NB4 (cell line): ENCODE measurements around the gene MCF2L.

Experiments
- DNase-seq: peaks from one replicate; pipeline ENCODE4 v3.0.0; 2010; ENCODE audit warnings: low read depth
- H3K4me3 ChIP-seq: one replicate; pipeline ENCODE4 v1.5.1; 2011; ENCODE audit warnings: mild to moderate bottlenecking, low read depth, low read length, moderate library complexity
- MYC ChIP-seq: IDR thresholded peaks from 2 replicates; pipeline ENCODE4 v1.6.1; 2011; ENCODE audit warnings: low read depth, low read length
- POLR2A ChIP-seq: IDR thresholded peaks from 2 replicates; pipeline ENCODE4 v1.6.1; 2011; ENCODE audit warnings: mild to moderate bottlenecking; ENCODE audit not compliant: insufficient read length; ENCODE audit errors: extremely low read depth
- TF ChIP-seq, protein P1 (sequence below): IDR thresholded peaks from 2 replicates; pipeline ENCODE4 v1.6.1; 2011; ENCODE audit warnings: low read depth, low read length
- TF ChIP-seq, protein P2 (sequence below): IDR thresholded peaks from one replicate; pipeline ENCODE4 v1.5.1; 2012; ENCODE audit warnings: low read depth, low read length

The MCF2L gene

DNA sequence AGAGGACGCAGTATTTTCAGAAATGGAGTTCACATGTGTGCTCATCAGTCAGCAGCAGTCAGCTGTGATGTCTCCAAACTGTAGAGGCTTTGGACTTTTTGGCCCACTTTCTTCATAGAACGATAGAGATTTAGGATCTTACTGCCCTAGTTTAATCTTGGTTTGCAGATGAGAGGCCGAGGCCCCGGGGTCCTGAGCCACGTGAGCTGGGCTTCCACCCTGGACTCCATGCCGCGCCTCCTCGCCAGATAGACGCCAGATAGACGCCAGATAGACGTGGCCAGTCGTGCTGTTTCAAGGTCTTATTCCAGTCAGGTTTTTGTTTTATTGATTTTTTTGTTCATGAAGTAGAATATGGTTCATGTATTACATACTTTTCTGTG is 11.7 kb upstream of the MCF2L start:
- no peak overlapping the region for H3K4me3 ChIP-seq
- TF ChIP-seq, protein P1, sequence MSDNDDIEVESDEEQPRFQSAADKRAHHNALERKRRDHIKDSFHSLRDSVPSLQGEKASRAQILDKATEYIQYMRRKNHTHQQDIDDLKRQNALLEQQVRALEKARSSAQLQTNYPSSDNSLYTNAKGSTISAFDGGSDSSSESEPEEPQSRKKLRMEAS: no peak
- TF ChIP-seq, protein P2, sequence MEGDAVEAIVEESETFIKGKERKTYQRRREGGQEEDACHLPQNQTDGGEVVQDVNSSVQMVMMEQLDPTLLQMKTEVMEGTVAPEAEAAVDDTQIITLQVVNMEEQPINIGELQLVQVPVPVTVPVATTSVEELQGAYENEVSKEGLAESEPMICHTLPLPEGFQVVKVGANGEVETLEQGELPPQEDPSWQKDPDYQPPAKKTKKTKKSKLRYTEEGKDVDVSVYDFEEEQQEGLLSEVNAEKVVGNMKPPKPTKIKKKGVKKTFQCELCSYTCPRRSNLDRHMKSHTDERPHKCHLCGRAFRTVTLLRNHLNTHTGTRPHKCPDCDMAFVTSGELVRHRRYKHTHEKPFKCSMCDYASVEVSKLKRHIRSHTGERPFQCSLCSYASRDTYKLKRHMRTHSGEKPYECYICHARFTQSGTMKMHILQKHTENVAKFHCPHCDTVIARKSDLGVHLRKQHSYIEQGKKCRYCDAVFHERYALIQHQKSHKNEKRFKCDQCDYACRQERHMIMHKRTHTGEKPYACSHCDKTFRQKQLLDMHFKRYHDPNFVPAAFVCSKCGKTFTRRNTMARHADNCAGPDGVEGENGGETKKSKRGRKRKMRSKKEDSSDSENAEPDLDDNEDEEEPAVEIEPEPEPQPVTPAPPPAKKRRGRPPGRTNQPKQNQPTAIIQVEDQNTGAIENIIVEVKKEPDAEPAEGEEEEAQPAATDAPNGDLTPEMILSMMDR: no peak
- TF ChIP-seq MYC (no peak), POLR2A (no peak)
- no peak for DNase-seq

DNA sequence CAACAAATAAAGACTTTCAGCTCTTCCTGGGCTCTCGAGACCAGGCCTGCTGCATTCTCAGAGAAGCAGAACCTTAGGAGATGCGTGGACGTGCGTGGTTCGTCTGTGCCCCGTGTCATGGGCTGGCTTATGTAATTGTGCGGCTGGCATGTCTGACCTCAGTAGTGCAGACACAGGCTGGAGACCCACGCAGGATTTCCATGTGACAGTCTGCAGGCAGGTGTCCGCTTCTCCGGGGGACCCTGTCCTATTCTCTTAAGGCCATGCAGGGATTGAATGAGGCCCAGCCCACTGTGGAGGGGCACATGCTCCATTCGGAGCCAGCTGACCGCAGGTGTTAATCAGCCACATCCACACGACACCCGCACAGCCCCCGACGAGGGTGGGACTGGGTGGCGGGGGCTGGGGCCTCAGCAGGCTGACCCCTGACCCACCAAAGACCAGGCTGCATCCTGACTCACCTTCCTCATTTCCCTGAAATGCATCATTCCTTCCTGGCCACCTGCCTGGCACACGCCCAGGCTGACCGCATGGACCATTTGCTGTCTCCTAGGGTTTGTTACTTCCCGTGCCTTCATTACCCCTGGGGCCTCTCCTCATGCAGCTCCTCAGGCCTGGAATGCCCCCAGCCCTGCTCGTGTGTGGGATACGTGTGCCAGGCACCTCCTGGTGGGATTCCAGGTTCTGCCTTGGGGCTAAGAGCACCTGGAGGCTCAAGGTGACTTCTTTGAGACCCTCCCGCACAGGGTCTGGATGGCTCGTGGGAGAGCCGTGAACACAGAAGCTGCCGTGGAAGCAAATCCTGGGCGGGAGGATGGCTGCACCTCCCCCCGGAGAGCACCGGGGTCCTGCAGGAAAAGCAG is 10.7 kb upstream of the MCF2L start:
- TF ChIP-seq POLR2A (no peak), MYC (no peak)
- TF ChIP-seq, protein P2: no peak
- TF ChIP-seq, protein P1: no peak
- DNase-seq: no peak
- H3K4me3 ChIP-seq: no peak overlapping the region

GRCh38 chr13:112959206-112959605 is 9.8 kb upstream of the MCF2L start:
- TF ChIP-seq POLR2A: no peak
- no peak for TF ChIP-seq MYC
- TF ChIP-seq, protein P1: no peak
- TF ChIP-seq, protein P2: no peak

DNA sequence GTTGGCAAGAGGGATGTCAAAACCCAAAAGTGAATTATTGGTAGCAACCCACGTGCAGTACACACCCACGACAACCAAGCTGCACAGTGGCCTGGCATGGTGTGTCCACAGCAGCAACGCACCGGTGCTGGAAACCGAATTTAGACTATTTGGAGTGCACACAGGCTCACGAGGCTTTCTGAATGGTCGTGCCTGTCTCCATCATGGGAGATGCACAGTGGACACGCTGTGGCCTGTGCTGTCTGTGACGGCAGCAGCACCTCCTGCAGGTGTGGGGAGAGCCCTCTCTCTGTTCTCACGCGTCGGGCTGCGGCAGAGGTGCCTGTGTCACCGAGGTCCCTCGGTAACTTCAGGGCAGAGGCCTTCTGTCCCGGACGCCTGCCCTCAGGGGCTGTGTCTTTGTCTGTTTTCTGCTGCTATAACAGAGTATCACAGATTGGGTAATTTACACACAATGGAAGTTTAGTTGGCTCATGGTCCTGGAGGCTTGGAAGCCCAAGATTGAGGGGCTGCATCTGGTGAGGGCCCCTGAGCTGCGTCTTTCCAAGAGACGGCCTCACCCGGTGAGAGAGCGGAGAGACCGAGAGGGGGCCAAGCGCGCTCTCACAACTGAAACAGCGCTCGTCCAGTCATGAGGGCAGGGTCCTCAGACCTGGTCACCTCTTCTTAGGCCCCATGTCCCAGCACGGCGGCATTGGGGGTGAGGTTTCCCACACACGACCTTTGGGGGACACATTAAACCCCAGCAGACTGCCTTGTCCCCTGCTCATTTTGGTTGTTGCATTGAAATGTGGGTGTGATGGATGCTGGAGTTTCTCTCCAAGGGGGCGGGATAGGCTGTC is 9.1 kb upstream of the MCF2L start:
- TF ChIP-seq POLR2A: no peak
- TF ChIP-seq, protein P1: no peak
- no peak for DNase-seq
- H3K4me3 ChIP-seq: no peak overlapping the region

More at GRCh38 chr13:112959206-112959605, 9.8 kb upstream of the MCF2L start:
- no peak overlapping the region for H3K4me3 ChIP-seq
- no peak for DNase-seq

GRCh38 chr13:112960706-112961105 is 8.3 kb upstream of the MCF2L start:
- H3K4me3 ChIP-seq: no peak overlapping the region
- TF ChIP-seq, protein P1: no peak
- TF ChIP-seq MYC: no peak
- TF ChIP-seq, protein P2: no peak
- no peak for TF ChIP-seq POLR2A
- no peak for DNase-seq
